GM19043 (cell line): Measurements from ENCODE around the gene CACNG4.

Source experiments
- ATAC-seq: cut with Tn5 transposase; IDR thresholded peaks from one replicate; pipeline ENCODE4 v1.9.1; 2021; ENCODE audit warnings: low read depth; ENCODE audit not compliant: unreplicated experiment

CACNG4 gene

GRCh38 chr17:67055041-67055443 lies 90.5 kb downstream of the CACNG4 start:
- no peak for ATAC-seq

GRCh38 chr17:67055811-67056745 lies 91.6 kb downstream of the CACNG4 start:
- no peak for ATAC-seq

DNA sequence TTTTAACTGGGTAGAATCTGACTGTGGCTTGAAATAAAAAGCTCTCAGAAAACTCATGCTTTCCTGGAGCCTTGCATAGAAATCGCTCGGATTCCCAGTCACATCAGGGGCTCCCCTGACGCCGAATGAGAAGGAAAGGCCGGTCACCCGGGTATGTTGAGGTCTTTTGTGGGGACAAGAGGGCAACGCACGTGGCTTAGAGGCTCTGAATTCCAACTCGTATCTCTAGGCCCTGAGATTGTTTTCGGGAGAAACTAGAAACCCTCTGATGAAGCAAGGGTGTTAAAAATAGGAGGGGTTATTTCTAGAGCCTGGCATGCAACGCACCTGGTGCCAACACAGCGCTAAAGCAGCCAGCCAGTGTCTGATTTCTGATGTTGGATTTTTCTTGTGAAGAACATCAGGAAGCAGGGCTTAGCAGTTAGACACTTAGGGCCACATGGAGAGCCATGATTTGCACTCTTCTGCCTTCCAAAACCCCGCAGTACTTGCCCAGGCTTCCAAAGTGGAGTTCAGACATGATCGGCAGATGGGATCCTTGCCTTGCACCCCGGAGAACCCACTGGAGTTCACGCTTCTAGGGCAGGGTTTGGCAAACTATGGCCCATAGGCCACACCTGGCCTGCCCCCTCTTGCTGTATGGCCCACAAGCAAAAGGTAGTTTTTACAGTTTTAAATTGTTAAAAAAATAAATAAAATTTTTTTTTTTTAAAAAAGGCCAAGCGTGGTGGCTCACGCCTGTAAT lies 92.4 kb downstream of the CACNG4 start:
- ATAC-seq: no peak

- no peak for ATAC-seq
Measured at GRCh38 chr17:67058036-67058435, 93.5 kb downstream of the CACNG4 start.

DNA sequence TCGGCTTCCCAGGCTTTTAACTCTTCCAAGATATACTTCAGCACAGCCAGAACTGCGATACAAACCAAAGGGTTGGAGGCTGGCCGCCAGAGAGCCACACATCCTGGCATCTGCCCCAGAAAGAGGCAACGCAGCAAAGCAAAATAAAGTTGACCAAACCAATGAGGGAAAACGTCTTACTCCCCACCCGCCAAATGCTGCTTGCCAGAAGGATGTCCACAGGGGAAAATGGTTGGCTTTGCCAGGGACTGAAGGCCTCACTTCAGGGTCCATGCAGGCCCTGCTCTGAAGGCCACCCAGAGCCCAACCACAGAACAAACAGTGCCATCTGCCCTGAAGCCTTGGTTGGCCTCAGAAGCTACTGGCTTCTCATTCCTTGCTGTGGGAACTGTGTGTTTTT lies 94.9 kb downstream of the CACNG4 start:
- ATAC-seq: no peak

- no peak for ATAC-seq
Measured at GRCh38 chr17:67063141-67063540, 98.6 kb downstream of the CACNG4 start.

- no peak for ATAC-seq
Measured at GRCh38 chr17:67066717-67067116, 102.2 kb downstream of the CACNG4 start.

- no peak for ATAC-seq
Measured at GRCh38 chr17:67067571-67068482, 103.3 kb downstream of the CACNG4 start.

DNA sequence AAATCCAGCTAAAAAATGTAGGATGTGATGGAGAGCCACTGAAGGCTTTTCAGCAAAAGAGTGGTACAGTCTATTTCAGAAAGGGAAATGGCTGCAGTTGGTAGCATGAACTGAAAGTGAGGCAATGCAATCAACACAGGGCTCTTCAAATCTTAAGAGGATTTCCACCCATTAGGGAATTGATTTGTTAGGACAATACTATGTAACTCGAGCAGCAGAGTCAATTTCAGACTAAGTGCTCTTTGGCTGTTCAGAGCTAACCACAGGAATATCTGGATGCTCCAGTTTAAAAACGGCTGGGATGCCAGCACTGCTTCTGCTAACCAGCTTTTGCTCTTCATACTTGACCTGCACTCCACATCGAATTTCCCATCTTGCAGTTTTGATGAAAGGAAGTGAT lies 104.5 kb downstream of the CACNG4 start:
- no peak for ATAC-seq

DNA sequence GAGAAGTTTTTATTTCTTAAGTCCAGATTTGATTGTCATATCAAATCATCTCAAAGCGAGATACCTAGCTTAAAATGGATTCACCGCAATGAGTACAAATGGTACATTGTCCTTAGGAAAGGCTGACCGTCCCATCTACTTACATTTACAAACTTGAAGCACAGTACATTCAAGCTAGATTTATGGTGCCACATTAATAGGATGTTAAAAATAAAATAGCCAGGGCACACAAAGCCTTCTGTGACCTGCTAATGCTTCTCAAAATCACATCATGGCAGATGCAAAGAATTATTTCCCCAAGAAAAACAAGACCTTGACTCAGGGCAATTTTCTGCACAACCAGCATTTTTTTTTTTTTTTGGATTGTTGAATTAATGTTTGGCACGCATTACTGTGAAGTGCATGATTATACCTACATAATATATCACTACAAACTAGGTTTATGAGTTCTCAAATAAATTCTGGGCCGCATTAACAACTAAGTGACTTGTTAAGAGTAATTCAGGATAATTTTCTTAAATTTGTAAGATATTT lies 105.2 kb downstream of the CACNG4 start:
- ATAC-seq: no peak

- no peak for ATAC-seq
Measured at GRCh38 chr17:67071595-67071994, 107.1 kb downstream of the CACNG4 start.

- ATAC-seq: no peak
Measured at GRCh38 chr17:67072885-67073284, 108.4 kb downstream of the CACNG4 start.

DNA sequence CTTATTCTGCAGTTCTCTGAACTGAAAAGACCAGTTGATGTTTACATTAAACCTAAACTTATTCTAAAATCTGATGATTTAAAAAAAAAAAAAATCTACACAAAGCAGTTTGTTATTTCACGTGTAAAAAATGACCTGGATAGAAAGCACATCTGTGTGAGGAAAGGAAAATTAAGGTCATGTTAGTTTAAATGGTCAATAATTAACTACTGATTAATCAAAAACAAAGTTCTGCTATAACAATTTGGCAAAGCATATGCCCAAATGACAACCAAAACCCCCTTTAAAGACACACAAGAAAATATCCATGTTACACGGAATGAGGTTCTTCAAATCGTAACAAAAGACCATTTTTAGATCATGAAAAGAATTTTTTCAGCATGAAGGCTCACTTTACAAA lies 110.3 kb downstream of the CACNG4 start:
- no peak for ATAC-seq

- ATAC-seq: no peak
Measured at GRCh38 chr17:67076290-67076689, 111.8 kb downstream of the CACNG4 start.

DNA sequence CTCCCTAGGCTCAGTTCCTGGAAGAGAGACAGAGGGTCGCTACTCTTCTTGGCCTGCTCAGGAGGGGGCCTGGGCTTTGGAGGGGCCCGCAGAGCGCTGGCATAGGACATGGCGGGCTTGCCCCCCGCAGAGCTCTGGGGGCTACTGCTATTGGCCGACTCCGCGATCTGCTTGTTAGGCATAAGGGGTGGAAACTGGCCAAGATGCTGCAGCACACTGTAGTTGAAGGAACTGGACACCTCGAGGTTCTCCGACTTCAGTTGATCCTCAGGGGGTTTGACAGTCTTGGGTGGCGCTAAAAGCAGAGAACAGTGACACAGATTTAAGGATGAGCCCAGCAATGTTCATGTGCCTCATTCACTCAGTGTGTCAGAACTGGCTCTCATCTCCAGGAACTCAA lies 113.8 kb downstream of the CACNG4 start:
- no peak for ATAC-seq

DNA sequence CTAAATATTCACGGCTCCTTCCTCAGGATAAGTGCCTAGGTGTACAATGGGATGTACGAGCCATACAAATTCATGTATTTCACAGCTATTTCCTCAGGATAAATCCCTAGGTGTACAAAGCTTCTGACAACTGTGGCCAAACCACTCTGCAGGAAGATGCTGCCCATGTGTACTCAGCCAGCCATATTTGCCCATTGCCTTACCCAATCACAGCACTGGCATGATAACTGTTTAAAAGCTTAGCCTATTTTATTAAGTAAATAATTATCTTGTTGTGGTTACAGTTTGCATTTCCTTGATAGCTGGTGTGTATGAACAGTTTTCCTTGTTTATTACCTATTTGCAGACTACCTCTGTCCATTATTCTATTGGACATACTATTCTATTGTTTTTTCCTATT lies 115.0 kb downstream of the CACNG4 start:
- ATAC-seq: no peak

DNA sequence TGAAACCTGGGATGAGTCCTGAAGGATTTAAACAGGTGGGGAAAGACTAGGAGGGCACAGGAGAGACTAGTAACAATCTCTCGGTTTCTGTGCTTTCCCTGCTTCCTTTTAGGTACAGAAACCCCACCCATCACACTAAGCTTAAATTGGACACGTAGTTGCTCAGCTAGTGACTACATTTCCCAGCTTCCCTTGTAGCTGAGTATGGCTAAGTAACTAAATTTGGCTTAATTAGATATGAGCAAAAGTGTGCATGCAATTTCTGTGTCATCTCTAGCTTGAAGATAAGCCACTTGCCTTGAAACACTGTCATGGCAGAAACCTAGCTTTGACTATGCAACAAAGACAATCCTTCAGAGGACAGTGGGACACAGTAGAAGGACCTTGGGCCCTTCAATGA lies 116.3 kb downstream of the CACNG4 start:
- no peak for ATAC-seq

DNA sequence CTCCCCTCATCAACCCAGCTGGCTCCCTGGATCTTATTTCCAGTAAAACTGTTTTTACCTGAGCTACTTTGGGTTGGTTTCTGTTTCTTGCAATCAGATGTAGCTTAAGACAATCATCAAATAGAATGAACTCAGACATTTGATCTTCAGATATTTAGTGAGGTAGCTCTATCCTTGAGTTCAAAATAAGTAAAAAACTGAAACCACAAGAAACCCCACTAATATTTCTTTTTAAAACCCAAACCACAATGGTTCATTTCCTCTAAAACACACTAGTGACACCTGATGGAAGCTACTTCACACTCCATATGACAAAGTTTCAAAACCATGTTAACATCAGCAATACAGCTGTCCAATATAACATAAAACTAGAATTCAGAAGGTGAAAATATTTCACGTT lies 117.6 kb downstream of the CACNG4 start:
- ATAC-seq: peak; percentile 82
